Islet of Langerhans (tissue), 1 donor: ENCODE results near the gene RSAD2.

Experiments used
- FAIRE-seq: peaks from one replicate; lab custom pipeline; 2011; peaks lifted over from hg19 to GRCh38; lab: Jason Lieb, UNC

Gene RSAD2

GRCh38 chr2:6906165-6906741 is 28.7 kb downstream of the RSAD2 start:
- no peak for FAIRE-seq

GRCh38 chr2:6908291-6908690 is 30.7 kb downstream of the RSAD2 start:
- no peak for FAIRE-seq

DNA sequence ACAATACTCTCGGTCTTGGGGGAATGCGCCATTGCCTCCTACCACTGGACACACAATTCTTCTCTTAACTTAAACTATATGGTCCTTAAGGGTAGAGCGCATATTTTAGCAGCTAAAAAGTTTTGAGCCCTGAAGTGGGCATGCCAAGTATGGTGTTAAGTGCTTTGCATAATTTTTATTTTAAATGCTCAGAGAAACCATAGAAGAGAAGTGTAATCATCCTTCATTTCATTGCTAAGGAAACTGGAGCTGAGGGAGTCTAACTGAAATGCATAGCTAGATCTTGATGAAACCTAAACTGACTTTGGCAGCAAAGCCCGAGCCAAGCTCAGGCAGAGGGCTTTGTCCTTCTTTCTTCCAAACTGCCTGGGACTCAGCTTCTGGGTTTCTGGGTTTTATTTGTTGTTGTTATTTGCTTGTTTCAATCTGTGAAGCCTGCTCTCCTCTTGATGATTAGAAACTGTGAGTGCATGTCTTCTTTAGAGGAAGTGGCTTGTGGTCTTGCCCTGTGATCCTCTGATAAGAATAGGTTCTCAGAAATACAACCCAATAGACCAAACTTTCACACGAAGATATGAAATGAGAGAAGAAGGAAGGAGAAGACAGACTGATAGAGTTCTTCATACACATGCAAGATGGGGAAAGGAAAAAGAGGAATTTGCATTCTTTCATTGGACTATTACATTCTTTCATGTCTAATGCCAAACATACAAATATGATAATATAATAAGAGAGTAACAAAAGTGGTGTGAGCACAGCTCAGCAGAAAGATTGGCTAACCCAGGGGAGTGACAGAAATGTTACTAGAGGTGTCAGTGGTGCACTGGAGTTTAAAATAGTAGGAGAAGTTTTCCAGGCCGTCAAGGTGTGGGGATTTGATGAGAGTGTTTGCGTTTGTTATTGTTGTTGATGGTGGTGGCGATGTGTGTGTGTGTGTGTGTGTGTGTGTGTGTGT is 32.1 kb downstream of the RSAD2 start:
- no peak for FAIRE-seq

DNA sequence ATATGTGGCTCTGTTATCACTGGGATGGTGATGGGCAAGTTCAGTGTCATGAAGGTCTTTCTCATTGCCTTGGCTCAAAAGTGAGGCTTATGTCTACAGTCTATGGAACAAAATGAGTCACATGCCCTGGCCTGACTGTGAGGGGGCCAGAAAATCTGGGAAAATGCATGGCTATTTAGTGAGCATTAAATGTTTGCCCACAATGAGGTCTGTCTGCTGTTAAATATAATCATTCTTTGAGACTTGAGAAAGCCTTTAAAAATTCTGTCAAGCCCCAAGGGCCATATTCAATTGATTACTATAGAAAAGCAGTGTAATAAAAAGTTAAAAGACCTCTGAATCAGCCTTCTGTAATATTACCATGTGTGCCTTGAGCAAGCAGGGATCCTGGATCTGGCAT is 34.1 kb downstream of the RSAD2 start:
- FAIRE-seq, result no peak

DNA sequence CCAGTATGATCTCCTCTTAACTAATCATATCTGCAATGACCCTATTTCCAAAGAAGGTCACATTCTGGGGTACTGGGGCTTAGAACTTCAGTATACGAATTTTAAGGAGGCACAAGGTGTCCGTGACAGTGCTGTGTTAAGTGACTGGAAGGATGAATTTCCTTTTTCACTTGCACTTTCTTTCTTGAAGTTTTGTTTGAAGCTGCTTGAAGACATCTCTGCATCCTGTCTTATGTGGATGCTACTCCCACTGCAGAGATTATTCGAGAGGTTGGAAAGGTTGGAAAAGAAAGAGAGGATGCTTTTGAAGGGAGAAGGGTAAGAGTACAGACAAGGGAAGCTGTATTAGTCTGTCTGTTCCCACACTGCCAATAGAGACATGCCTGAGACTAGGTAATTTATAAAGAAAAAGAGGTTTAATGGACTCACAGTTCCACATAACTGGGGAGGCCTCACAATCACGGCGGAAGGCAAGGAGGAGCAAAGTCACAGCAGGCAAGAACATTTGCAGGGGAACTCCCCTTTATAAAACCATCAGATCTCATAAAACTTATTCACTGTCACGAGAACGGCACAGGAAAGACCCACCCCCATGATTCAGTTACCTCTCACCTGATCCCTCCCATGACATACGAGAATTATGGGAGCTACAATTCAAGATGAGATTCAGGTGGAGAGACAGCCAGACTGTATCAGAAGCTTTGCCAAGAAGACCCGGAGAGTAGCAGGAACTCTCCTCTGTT is 36.0 kb downstream of the RSAD2 start:
- no peak for FAIRE-seq

GRCh38 chr2:6914828-6915227 is 37.3 kb downstream of the RSAD2 start:
- FAIRE-seq, result no peak

- FAIRE-seq, result no peak
These were observed 37.8 kb downstream of the RSAD2 start for GRCh38 chr2:6915399-6915798.

DNA sequence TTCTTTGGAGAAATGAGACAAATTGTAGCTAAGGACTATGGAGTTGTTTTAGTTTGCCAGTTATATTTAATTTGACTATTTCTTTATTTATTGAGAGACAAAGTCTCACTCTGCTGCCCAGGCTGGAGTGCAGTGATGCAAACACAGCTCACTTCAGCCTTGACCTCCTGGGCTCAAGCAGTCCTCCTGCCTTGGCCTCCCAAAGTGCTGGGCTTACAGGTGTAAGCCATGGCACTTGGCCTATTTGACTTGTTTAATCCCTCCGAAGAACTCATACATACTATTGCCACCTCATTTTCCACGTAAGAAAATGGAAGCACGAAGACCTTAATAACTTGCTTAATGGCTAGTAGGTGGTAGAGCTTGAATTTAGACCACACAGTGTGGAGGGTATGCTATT is 38.6 kb downstream of the RSAD2 start:
- FAIRE-seq, result no peak

DNA sequence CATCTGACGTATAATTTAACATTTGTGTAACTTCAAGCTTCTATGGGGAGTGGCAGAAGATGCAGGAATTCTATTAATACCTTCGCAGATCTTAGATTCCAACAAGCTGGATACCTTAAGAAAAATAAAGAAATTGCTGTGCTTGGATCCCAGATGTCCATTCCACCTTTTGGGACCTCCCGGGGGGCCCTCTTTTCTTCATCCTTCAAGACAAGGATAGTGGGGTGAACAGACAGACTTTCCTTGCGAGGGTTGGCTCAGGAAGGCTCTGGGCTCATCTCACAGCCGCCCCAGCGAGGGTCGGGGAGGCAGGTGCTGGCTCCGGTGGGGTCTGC is 39.1 kb downstream of the RSAD2 start:
- no peak for FAIRE-seq

DNA sequence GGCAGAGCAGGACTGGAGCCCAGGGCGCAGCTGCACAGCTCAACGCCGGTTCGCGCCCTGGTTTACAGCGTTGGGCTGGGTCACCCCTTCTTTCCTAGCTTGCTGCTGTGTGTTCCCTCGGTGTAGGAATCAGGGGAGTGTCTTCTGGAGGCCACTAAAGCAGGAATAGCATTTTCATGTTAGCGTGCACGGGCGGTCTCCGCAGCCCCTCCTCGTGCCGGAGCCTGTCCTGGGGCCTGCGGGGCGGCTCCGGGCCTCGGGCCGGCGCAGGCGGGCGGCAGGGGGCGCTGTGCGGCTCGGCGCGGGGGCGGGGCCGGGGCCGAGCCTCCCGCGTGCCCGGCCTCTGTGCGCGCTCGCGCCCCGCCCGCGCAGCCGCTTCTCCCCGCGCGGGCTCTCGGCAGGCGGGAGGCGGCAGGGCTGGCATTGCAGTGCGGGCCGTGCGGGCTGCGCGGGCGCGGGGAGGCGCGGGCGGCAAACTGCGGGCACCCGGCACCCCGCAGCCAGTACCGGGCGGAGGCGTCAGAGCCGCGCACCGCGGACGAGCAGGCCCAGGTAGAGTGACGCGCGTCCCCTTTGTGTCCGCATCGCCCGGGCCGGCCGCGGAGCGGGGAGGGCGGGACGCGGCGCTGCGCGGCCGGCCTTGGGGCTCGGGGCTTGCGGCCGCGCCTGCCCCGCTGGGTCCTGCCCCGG is 39.6 kb downstream of the RSAD2 start, which contains the start of gene RNF144A:
TSS of gene RNF144A (plus strand) at position 342 of the 690 bp plus-strand sequence. CDS start 79,515 bp downstream, outside the sequence.
- no peak for FAIRE-seq

GRCh38 chr2:6917761-6918421 is 40.3 kb downstream of the RSAD2 start:
- FAIRE-seq, result no peak

DNA sequence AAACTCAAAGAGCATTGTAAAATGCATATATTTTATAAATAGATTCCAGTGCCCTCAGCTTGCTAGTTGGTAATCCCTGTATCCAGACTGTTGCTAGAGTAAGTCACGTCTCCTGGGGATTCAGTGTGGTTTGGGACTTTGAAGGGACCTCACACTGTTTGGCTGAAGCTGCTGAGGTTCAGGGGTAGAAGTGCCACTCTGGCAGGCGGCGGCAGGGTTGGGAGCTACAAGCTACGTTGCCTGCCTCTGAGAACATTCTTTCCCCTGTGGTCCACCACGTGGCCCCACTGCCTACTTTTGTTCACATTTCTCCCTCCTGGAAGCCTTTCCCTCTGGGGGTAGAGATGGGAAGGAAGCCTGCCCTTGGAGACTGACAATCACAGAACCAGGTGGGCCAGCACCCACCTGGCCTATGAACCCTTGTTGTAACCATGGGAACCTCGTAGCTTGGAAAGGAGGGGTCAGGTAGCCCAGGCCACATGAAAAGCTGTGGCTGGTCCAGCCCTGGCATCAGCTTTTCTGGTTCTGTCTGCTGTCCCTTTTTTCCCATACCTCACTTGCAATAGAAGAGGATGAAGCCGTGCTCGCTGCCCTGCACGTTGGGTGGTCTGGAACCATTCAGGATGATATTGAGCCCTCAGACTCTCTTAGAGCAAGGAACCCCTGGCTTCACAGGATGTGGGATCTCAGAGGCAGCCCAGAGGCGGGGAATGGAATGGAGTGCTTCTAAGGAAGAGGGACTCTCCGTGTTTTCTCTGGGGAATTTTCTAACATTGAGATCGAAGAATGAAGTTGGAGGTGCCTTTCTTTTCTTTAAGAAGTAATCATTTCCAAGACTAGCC is 42.5 kb downstream of the RSAD2 start:
- FAIRE-seq, result no peak

DNA sequence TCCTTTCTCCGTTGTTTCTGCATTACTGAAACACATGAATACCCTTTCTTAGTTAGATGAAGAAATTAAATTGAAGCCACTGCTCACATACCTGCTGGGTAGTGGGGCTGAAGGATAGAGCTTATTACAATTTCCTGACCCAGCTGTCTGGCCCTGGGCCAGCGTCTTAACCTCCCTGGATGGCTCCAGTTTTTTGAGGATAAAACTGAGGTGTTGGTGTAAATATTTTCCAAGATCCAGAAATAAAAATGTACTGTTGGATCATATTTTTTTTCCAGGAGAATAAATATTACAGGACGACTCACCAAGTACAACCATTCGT is 43.1 kb downstream of the RSAD2 start:
- FAIRE-seq, result no peak

- no peak for FAIRE-seq
These were observed 43.8 kb downstream of the RSAD2 start for GRCh38 chr2:6921321-6921922.

- no peak for FAIRE-seq
These were observed 44.7 kb downstream of the RSAD2 start for GRCh38 chr2:6922201-6922656.

GRCh38 chr2:6923319-6923718 is 45.7 kb downstream of the RSAD2 start:
- FAIRE-seq, result no peak

DNA sequence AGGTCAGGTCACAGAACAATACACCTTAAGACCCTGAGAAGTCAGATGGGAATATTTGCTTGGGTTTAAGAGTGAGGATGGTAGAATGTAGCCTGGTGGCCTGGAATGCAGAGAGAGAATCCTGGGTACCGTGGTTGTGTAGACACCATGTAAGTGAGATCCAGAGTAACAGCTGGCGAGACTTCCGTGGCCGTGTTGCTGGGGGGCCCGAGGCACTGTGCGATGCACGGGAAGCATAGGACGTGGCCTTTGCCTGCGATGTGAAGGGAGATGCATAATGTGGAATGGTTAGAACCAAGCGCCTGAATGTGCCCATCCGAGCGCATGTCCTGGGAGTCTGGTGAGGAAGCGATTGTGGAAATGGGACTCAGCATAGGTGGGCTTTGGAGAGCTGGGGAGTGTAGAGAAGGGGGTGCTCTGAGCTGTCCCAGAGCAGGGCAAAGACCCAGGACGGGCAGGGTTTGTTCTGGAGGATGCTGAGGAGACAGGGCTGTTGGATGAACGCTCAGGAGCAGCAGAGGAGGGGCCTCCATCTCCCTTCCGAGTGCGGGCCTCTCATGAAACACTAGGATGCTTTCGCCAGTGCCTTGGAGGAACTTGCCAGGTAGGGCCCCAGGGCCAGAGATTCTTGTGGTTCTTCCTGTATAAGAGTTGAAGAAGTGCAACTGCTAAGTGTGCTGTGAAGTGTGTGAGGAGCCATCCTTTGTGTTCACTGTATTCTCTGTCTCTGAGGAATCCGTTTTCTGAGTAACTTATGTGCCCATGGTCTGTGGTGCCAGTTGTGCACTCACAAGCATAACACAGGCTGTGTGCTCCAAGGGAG is 46.7 kb downstream of the RSAD2 start:
- no peak for FAIRE-seq

- no peak for FAIRE-seq
These were observed 47.4 kb downstream of the RSAD2 start for GRCh38 chr2:6924924-6925409.

DNA sequence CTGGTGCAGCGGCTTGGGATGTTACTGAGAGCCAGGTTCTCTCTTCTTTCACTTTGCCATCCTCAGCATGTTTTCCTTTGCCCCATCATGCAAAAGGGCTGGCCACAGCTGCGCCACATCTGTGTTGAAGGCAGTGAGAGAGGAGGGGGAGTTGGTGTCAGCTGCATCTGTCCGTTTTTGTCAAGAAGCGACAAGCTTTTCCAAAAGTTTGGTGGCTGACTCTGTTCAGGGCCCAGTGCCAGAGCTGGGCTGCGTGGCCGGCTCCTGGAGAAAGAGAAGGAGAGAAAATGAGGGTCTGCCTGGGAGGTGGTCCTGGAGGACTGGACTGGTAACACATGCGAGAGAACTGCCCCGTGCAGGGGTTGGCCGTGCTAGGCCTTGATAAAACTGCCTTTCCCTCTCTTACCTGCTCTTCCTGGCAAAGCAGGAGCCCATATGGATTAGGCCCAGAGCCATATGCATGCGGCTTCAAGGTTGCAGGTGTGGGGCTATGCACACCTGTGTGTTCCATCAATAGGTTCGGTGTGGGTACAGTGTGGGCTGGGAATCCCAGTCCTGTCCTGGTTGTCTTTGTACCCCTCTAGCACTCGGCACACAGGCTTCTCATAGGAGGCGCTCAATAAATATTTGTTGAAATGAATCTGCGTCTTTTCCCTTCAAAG is 48.6 kb downstream of the RSAD2 start:
- no peak for FAIRE-seq
